ENCODE measurements around the gene EHBP1.
"Not testable (repeated sequence)": the region's sequence is repeated elsewhere in the genome, so short reads cannot be mapped to it uniquely, and the experiment has no call there.

EHBP1 gene

DNA sequence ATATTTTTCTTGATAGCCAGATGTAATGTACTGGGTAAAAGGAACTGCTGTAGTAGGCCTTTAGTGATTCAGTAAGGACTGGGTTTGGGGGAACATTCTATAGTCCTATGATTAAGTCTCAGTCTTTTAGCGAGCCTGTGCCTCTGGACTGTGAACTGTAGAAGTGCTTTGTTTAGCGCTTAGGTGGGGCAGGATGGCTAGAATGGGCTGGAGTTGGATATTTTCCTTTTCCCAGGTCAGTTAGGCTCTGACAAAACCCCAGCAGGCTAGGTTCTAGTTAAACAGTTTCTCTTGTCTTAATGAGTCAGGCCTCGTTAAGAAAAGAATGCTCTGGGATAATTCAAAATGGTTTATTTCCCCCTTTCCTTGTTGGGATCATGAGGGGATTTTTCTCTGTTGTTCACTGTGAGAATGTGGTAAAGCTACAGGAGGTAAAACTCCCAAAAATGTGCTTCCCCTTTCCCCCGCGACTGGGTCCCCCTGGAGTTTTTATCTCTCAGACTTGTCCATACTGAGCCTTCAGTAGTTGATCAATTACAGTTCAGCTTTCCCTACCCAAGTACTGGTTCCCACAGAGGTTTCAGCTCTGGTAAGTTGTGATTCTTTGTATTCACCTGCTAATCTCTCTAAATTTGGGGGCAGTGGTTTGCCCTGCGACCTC lies 31.5 kb downstream of the EHBP1 start:
- no peak for DNase-seq (ENCODE audit: low read depth, low spot score)

DNA sequence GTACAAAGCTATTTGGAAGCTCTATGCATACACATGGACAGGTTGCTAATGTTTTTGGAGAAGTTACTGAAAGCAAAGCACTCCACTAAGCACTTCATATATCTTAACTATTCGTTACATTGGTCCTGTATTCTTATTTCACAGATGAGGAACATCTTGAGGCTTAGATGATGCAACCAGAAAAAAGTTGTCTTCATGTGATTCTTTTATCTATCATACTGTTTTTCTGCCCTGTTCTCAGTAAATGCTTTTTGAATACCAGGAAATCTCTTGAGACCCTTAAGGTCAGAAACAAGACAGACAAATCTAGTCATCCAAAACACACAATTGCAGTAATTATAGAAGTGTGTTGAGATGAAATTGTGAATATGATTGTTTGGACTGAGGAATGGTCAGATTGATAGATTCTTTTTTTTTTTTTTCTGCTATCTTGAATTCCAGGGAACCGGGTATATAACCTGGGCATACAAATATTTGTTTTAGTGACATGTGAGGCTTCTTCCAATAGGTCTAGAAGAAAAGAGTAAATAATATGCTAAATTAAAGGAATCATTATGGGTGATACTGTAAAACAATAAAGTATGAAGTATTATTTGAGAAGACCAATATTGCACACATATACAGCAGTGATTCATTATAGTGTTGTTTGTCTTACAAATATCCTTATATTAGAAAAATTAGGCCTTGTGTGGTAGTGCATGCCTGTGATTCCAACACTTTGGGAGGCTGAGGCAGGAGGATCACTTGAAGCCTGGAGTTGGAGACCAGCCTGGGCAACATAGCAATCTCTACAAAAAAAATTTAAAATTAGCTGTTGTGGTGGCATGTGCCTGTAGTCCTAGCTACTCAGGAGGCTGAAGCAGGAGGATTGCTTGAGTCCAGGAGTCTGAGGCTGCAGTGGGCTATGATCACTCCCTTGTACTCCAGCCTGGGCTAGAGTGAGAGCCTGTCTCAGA lies 33.7 kb downstream of the EHBP1 start:
- DNase-seq (ENCODE audit: low read depth, low spot score) = no peak

- DNase-seq (ENCODE audit: low read depth, low spot score) = no peak
These were observed 34.7 kb downstream of the EHBP1 start for GRCh38 chr2:62740221-62740620.

GRCh38 chr2:62741127-62741526 lies 35.6 kb downstream of the EHBP1 start:
- no peak for DNase-seq (ENCODE audit: low read depth, low spot score)

DNA sequence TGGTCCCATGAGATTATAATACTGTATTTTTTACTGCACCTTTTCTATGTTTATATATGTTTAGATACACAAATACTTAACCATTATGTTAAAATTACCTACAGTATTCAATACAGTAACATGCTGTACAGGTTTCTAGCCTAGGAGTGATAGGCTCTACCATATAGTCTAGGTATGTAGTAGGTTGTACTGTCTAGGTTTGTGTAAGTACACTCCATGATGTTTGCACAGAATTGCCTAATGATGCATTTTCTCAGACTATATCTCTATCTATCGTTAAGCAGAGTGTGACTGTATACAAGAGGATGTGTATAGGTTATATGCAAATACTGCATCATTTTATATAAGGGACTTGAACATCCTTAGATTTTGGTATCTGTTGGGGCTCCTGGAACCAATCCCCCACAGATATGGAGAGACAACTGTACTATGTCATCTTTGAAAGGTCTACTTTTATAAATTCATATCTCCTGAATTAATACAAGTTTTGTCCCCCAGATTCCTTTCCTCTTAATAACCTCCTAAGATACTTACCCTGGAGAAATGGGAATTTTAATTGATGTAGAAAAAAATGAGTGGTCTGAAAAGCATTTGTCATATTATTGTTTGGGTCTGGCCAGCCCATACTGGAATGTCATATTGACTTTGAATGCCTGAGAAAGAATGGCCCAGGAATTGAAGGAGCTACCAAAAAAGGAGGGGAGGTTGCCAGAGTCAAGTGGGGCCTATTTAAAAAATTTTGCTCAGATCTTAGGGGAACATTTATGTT lies 36.6 kb downstream of the EHBP1 start:
- DNase-seq (ENCODE audit: low read depth, low spot score) = no peak

GRCh38 chr2:62743506-62743905 lies 38.0 kb downstream of the EHBP1 start:
- DNase-seq (ENCODE audit: low read depth, low spot score) = no peak

DNA sequence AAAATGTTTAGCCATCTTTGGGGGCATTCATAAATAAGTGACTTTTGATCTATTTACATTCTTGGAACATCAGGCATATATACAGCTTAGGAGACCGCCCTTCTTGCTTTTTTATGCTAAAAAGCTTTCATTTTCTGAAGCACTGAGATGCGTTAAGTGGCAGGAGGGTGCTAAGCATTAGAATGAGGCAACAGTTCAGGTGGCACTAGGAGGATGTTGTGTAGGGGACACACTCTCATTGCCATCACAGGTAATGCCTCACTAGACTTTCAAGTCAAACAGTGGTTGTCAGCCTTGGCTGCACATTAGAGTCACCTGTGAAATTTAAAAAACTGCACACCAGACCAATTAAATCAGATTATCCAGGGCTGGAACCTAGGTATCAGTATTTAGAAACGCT lies 39.1 kb downstream of the EHBP1 start:
- DNase-seq (ENCODE audit: low read depth, low spot score) = no peak

DNA sequence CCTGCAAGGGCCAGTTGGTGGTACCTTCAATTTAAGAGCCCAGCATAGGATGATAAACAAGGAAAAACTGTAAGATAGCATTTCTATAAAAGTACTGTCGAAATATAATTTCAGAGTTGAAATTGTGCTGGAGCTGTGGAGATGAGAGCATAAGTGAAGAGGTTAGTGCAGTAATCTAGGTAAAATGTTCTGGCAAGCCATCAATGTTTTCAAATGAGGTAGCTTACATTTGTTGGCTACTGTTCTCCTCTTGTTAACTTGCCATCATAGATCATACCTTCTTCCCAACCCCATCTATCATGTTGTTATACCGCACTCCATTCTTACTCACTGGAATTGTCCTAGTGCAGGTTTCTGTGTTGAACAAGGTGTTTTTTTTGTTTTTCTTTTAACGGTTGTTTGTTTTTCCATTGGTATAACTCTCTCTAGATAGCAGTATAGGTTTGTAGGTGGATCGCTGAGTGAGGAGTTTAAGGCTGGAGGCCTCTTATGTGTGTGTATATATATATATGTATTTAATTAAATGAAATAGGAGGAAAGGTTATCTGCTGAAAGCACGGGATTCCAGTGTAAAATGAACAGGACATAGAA lies 40.5 kb downstream of the EHBP1 start:
- DNase-seq (ENCODE audit: low read depth, low spot score) = no peak

- no peak for DNase-seq (ENCODE audit: low read depth, low spot score)
These were observed 41.7 kb downstream of the EHBP1 start for GRCh38 chr2:62747169-62747568.

GRCh38 chr2:62747876-62748275 lies 42.4 kb downstream of the EHBP1 start:
- no peak for DNase-seq (ENCODE audit: low read depth, low spot score)

GRCh38 chr2:62749111-62749510 lies 43.6 kb downstream of the EHBP1 start:
- not testable (repeated sequence) for DNase-seq (ENCODE audit: low read depth, low spot score)

DNA sequence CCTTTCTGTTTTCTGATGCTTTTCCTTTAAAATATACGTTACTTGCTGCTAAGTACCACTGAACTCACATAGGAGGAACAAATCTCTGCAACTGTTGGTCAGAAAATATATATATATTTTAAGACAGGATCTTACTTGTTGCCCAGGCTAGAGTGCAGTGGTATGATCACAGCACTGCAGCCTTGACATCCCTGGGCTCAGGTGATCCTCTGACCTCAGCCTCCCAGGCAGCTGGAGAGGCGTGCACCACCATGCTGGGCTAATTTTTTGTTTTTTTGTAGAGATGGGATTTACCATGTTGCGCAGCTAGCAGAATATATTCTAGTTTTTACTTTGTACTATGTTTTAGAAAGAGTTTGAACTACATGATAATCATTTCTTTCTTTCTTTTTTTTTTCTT lies 51.5 kb downstream of the EHBP1 start:
- no peak for DNase-seq (ENCODE audit: low read depth, low spot score)

- no peak for DNase-seq (ENCODE audit: low read depth, low spot score)
These were observed 54.5 kb downstream of the EHBP1 start for GRCh38 chr2:62760026-62760425.

GRCh38 chr2:62760555-62760954 lies 55.0 kb downstream of the EHBP1 start:
- DNase-seq (ENCODE audit: low read depth, low spot score) = no peak

DNA sequence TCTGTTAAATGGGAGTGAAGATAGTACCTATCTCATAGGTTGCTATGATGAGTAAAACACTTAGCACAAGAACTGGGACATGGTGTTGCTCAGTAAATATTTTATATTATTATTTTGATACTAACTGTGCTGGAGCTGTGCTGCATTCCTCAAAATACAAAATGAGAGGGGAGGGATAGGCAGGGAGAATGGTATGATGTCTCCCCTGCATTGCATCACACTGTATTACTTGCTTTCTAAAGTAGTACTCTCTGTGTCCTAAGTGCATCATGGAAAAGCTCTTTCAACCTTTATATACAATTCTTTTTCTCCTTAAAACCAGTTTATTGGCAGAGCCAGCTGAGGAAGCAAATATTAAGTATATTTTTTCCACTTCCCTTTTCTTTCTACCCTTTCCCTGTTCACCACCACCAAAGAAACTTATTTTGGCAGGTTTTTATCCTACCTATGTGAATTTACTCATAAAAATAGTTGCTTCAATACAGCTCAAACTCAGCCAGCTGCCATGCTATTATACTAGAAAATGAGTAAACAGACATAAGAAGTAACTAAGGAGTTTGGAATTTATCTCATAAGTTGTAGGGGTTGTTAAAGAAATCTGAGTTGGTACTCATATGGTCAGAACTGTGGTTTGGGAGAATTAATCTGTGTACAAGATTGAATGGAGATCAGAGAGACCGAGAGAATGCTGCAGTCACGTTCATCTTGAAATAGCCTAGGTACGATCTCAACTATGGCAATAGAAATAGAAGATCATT lies 60.3 kb downstream of the EHBP1 start:
- no peak for DNase-seq (ENCODE audit: low read depth, low spot score)

DNA sequence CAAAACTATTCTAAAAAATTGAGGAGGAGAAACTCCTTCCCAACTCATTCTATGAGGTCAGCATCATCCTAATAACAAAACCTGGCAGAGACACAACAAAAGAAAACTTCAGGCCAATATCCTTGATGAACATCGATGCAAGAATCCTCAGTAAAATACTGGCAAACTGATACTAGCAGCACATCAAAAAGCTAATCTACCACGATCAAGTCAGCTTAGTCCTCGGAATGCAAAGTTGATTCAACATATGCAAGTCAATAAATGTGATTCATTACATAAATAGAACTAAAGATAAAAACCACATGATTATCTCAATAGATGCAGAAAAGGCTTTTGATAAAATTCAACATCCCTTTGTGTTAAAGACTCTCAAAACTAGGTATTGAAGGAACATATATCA lies 63.1 kb downstream of the EHBP1 start:
- DNase-seq (ENCODE audit: low read depth, low spot score) = no peak

- no peak for DNase-seq (ENCODE audit: low read depth, low spot score)
These were observed 65.1 kb downstream of the EHBP1 start for GRCh38 chr2:62770629-62771028.

- DNase-seq (ENCODE audit: low read depth, low spot score) = no peak
These were observed 69.2 kb downstream of the EHBP1 start for GRCh38 chr2:62774555-62775366.

- no peak for DNase-seq (ENCODE audit: low read depth, low spot score)
These were observed 69.8 kb downstream of the EHBP1 start for GRCh38 chr2:62775367-62775668.

GRCh38 chr2:62783679-62784078 lies 78.2 kb downstream of the EHBP1 start:
- no peak for DNase-seq (ENCODE audit: low read depth, low spot score)

All from activated naive CD8-positive, alpha-beta T cell treated with anti-CD3 and anti-CD28 coated beads, Interleukin-2, amount 50 U/mL, for 16 hours (primary cell).